ENCODE measurements around the gene RAB5B.

GRCh38 chr12:55984861-55985260, 11.0 kb downstream of the RAB5B start:
- no peak for TF ChIP-seq POLR2A (IDR thresholded peaks at IDR 0.05; ENCODE audit: low read length)
- TF ChIP-seq GATA1 (IDR thresholded peaks at IDR 0.05; ENCODE audit: low read depth, low read length), result no peak

Data from erythroblast (primary cell).